ENCODE measurements around the gene MFAP2.

MFAP2 gene

GRCh38 chr1:16926491-16927073 is 53.8 kb downstream of the MFAP2 start:
- DNase-seq: no peak

DNA sequence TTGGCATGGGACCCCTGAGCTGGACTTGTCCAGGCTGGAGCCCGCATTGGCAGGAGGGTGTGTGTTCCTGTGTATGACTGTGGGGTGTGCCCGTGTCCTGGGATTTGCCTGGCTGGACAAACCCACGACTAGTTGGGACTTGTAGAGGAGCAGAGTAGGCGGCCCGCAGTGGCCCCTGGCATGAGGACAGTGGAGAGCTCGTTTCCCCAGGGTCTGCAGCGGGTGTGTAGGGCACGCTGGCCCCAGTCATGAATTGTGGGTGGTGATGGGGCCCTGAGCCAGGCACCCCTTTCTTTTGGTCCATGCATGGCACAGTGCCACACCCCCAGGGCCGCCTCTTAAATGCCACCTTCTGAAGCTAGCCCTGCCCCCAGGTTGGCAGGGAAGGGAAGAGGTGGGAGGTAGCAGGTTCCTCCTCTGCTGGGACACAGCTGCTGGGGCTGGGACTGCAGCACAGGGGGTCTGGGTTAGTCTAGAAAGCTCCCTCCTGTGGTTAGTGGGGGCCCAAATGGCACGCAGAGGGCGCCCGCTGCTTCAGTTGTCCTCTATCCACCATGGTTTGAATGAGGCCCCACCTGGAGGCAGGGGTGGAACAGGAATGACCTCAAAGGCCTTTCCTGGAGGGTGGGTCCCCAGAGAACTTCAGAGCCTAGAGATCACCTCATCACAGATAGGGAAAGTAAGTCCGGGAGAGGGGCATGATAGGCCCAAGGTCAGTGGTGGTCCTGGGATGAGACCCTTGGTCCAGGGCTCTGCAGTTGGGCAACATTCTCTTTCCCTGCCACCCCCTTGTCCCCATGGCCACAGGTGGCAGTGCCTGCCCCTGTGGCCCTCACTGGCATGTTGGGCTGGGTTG is 54.6 kb downstream of the MFAP2 start:
- no peak for DNase-seq

GRCh38 chr1:16924919-16925477 is 55.4 kb downstream of the MFAP2 start:
- DNase-seq: no peak

All from activated T-cell treated with anti-CD3 and anti-CD28 coated beads for 4 hours (primary cell).